ENCODE data around the gene PANK3.

DNA sequence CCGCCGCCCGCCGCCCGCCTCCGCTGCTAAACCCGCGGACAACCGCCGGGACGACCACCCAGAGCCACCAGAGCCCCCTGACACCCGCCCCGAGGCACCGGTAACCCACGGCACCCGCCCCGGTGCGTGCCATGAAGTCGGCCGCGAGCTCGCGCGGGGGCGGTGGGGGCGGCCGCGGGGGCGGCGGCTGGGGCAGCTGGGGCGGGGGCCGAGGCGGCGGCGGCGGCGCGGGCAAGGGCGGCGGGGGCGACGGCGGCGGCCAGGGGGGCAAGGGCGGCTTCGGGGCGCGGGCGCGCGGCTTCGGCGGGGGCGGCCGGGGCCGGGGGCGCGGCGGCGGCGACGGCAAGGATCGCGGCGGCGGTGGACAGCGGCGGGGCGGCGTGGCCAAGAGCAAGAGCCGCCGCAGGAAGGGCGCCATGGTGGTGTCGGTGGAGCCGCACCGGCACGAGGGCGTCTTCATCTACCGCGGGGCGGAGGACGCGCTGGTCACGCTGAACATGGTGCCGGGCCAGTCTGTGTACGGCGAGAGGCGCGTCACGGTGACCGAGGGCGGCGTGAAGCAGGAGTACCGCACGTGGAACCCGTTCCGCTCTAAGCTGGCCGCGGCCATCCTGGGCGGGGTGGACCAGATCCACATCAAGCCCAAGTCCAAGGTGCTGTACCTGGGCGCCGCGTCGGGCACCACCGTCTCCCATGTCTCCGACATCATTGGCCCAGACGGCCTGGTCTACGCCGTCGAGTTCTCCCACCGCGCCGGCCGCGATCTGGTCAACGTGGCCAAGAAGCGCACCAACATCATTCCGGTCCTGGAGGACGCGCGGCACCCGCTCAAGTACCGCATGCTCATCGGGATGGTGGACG is 49.6 kb downstream of the PANK3 start:
- TF ChIP-seq, protein P1, sequence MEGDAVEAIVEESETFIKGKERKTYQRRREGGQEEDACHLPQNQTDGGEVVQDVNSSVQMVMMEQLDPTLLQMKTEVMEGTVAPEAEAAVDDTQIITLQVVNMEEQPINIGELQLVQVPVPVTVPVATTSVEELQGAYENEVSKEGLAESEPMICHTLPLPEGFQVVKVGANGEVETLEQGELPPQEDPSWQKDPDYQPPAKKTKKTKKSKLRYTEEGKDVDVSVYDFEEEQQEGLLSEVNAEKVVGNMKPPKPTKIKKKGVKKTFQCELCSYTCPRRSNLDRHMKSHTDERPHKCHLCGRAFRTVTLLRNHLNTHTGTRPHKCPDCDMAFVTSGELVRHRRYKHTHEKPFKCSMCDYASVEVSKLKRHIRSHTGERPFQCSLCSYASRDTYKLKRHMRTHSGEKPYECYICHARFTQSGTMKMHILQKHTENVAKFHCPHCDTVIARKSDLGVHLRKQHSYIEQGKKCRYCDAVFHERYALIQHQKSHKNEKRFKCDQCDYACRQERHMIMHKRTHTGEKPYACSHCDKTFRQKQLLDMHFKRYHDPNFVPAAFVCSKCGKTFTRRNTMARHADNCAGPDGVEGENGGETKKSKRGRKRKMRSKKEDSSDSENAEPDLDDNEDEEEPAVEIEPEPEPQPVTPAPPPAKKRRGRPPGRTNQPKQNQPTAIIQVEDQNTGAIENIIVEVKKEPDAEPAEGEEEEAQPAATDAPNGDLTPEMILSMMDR (IDR thresholded peaks at IDR 0.05), result no peak
- TF ChIP-seq POLR2A (IDR thresholded peaks at IDR 0.05), result no peak

Data from esophagus squamous epithelium (tissue), 4 donors.